HG02759 (cell line): ENCODE data around the gene TAOK3.

Experiments
- ATAC-seq: cut with Tn5 transposase; IDR thresholded peaks from one replicate; pipeline ENCODE4 v1.9.1; 2021; ENCODE audit warnings: mild to moderate bottlenecking, moderate library complexity; ENCODE audit not compliant: unreplicated experiment

Gene TAOK3

DNA sequence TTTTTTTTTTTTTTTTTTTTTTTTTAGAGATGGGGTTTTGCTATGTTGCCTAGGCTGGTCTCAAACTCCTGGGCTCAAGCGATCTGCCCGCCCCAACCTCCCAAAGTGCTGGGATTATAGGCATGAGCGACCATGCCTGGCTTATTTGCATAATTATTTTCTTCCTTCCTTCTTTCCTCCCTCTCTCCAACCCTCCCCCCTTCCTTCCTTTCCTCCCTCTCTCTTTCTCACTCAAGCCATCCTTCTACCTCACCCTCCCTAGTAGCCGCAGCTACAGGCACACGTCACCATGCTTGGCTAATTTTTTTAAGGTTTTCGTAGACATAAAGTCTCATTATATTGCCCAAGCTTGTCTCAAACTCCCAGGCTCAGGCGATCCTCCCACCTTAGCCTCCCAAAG lies 152.9 kb downstream of the TAOK3 start:
- ATAC-seq: no peak

DNA sequence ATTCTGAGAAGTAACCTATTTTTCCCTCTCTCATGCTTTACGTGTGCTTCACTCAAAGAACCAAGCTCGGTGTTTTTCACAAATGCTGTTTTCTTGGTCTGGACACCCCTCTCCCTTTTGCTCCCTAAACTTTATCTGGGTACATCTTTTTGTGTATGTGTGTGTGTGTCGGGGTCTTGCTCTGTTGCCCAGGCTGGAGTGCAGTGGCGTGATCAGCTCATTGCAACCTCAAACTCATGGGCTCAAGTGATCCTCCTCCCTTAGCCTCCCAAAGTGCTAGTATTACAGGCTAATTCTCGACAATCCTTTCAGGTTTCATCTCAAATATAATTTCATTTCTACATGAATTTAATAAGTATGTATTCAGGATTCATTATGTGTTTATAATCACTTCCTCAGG lies 153.6 kb downstream of the TAOK3 start:
- ATAC-seq: no peak

DNA sequence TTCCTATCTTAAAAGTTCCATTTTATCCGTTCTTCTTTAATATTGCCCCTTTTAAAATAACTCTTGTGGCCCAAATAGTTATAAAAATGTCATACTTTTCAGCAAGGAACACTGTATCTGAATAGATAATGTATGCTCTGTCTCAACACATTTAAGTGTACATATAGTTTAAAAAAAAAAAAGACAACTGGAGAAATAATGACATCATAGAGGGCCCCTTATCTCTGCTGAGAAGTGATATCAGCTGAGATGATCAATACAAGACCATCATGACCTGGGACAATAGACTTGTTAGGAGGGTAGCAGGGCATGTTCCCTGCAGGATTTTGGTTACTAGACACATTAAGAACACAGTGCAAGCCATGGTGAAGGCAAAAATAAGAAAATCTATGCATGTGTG lies 159.3 kb downstream of the TAOK3 start:
- ATAC-seq: no peak

DNA sequence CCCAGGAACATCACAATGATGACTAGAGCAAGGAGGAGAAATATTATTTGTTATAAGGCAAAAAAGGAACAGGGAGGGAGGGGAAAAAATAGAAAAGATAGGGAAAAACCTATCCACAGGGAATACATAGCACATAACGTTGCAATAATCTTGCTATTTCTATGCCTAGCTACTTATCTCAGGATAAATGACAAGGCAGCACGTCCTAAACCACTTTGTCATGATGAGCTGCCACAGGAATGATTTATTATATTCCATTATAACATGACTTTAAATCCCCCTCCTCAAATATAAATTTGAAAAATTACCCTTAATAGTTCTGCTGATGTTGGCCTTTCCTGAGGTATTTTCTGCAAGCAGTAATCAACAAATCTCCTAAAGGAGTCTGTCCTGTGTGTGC lies 160.1 kb downstream of the TAOK3 start:
- no peak for ATAC-seq

DNA sequence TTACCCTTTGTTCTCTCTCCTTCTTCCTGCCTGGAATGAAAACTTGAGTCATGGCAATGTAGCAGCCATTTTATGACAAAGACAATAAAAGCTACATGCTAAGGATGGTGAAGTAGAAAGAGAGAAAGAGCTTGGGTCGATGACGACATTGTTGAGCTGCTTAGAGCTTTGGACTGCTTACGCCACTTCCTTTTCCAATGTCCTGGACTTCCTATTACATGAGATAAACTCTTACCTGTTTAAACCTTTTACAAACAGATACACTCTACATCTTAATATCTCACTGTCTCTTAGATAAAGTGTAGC lies 166.6 kb downstream of the TAOK3 start:
- ATAC-seq: peak; percentile 23

DNA sequence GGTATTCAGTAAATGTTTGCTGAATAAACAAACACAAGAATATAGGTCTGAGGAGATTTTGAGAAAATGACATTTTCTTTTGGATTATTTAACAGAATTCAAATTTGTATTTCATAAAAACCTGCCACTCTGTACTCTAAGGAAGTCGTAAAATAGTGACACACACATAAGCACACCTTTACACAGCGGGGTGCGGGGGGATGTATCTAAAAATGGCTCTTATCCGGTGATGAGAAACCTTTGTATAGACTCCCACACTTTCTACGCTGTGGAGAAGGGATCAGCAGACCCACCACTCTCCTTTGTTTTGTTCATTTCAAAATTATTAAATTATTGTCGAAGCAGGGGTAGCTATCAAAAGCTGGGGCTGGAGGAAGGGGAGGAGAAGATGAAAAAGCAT lies 178.7 kb downstream of the TAOK3 start:
- no peak for ATAC-seq

DNA sequence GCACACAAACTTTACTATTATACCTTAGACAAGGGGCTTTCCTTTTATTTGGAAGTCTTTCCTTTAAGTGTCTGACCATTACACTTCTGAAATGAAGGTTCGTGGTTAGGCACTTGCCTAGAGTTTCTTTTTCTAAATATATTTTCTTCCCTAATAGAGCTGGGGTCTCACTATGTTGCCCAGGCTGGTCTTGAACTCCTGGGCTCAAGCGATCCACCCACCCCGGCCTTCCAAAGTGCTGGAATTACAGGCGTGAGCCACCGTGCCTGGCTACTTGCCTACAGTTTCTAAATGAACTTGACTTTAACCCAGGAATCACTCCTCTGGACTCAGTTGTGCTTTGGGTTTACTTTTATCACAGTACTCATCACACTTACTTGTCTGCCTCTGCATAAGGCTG lies 179.2 kb downstream of the TAOK3 start:
- no peak for ATAC-seq

DNA sequence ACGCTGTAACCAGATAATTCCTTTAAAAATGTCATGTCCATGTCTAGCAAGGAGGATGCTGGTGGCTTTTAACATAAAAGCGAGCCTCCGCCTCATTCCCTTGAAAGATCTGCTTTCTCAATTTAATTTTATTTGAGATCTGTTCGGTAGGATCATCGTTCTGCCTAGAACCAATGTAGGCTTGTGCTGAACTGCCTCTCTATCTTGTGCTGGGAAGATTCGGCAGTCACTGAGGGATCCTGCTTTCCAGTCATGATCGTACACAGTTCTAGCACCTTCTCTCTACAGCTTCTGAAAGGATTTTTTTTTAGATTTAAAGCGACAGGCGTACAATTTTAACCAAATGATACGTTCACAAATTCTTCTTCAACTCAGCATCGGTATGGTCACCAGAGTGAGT lies 182.4 kb downstream of the TAOK3 start:
- no peak for ATAC-seq

DNA sequence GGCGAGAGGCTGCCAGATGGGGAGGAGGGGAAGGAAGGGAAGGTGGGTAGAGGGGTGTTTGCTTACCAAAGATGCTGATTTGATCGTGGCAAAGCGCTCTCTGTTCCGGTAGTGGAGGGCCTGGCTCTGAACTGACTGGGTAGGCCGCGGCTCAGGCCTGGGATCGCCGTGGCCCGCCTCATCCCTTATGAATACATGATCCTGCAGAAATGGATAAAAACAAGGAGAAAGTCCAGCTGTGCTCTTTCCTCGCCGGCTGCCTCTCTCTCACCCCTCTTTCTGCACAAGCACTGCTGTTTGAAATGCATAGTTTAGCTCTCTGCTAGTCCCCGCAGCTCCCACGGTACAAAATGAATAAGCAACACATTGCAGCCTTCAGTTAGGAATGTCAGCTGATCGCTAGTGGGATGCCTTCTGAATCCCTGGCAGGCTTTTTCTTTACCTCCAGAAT lies 182.9 kb downstream of the TAOK3 start:
- no peak for ATAC-seq

DNA sequence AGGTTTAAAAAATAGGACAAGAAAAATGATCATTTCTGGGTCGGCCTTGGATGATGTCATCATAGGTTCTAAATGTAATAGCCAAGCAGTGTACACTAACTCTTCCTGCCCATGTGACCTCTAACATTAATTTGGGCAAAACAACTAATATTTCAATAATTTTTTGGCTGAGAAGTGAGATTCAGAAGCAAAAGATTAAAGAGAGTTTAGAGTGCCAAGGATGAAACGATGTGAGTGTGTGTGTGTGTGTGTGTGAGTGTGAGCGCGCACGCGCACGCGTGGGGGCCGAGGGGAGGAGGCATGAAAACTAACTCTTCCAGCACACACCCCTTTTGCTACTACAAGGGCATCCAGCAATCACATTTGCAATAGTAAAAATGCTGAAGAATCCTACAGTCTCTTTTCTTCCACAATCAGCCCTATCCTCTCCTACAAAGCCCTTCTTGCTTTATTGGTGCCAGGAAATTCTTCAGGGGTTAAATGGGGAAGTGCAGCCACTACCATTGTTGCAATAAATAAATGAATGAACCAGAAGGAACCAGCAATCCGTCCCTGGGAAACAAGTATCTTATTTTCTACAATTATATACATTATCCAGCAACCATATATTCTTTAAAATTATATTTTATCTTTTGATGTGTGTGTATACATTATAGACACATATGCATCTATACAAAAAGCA lies 183.9 kb downstream of the TAOK3 start:
- no peak for ATAC-seq

DNA sequence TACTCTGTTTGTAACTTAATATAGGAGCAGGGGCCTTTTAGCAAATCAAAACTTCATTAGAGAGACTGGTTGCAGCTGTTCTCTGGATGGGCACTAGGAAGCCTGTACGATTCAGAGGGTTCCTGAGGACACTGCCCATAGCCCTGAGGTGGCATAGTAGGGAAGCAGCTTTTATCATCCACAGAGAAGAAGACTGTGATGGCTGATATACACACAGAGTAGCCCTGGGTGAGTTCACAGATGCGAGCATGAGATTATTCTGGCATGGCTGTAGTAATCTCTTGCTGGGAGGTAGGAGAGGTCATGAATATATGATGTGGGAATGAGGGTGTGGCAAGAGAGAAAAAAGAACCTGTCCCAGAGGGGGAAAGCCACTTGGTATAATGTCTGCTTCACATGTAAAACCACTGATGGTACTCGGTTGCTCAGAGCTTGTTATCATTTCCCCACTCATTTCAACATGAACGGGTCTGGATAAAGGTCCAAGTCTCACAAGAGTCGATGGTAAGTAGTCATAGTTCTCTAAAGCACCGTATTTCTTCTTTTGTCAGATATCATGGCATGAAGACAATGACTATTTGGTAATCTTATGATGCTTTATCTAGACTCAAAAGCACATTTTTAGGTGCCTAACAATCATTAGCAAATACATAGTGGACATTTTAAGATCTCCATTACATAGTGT lies 184.8 kb downstream of the TAOK3 start:
- no peak for ATAC-seq

DNA sequence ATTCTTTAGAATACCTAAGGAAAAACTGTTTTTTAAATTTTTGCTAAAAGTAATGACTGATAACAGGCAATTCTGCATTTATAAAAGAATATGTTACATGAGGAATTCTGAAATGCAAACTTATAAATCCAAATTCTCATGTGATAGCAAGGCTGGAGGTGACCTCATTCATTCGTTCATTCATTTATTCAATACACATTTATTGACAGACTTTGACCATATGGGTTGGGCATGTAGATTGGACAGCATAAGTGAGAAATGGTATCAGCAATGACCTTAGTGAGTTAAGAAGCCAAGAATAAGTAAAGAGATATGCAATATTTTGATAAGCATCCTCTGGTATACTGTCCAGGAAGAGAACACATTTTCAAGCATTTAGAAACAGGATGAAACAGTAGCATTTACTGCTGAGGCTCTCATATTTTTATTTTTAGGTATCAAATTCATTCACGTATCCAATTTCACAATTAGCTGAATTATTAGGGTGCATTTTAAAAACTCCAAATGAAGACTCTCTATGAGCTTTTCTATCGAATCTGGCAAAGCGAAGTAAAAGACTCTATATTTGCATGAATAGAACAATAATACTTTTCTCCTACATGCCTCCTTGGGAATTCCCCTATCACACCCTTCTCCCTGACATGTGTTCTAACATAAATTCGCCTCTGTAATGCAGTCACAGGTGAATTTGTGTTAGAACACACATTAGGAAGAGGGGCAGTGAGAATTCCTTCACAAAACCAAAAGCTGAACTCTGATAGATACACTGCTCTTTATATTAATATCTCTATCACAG lies 186.9 kb downstream of the TAOK3 start:
- no peak for ATAC-seq

DNA sequence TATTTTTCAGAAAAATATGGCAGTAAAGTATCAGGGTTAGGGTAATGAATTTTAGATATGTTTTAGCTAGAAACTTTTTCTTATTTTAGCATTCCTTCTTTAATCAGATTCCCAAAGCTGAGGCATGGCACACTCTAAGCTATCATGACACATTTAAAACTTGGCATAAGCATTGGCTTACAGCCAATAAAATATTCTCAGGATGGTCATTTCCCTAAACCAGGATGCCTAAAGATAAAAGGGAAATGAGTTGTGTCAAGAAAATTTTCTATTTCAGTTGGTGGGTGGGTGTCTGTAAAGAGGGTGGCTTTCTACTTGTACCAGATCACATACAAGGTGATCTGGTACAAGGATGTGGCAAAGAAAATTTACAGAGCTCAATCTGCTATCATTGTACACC lies 189.0 kb downstream of the TAOK3 start:
- no peak for ATAC-seq

DNA sequence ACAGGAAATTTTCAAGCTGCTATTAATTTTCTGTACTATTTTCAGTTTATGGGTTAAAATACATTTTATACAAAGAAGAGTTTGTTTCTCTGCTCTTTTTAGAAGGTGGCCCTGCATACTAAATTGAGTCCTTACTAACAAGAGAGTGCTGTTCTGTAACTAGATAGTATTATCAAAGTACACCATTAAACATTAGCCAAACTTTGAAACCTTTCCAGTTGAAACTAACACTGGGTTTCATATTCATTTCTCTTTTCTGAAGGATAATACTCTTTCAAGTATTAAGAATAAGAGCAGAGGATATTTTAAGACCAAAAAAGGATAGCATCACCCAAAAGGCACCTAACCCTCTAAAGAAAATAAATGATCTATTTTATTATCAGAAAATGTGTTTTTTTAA lies 189.6 kb downstream of the TAOK3 start:
- no peak for ATAC-seq

DNA sequence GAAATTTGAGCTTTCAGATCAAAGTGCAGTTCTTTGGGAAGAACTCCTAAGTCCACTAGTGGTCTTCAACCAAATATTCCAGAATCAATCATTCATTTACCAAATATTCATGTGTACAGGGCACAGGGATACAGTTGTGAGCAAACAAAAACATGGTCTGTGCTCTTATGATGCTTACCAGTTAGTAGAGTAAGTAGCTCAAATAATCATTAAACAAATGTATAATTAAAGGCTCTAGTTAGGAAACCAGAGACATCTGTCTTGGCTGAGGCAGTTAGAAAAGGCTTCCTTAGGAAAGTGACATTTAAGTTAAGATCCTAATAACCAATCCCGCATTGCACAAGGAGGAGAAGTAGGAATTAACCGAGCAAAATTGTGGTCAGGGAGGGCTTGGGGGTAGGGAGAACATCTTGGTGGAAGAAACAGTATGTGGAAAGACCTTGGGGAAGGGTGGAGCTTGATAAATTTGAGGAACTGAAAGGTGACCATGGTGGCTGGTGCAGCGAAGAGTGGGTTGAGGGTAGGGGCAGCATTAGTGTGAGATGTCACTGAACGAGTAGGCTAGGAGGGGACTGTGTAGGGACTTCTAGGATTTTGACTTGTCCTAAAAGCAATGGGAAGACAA lies 196.8 kb downstream of the TAOK3 start:
- peak; percentile 93 for ATAC-seq

DNA sequence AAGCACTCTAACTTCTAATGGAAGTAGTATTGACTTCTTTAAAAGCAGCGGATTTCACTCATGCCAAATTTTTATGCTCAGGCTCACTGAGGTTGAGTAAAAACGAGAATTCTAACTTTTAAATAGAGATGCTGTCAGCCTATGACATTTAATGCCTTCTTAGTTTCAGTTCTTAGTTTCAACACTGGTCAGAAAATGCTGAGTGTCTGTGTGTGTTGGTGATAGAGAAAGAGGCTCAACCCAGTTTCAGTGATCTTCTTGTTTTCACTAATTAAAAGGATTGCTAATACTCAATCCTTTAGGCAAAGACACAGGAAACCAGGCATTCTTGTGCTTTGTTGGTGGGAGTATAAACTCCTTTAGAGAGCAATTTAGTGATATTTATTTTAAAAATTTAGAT lies 205.8 kb downstream of the TAOK3 start:
- ATAC-seq: peak; percentile 97

DNA sequence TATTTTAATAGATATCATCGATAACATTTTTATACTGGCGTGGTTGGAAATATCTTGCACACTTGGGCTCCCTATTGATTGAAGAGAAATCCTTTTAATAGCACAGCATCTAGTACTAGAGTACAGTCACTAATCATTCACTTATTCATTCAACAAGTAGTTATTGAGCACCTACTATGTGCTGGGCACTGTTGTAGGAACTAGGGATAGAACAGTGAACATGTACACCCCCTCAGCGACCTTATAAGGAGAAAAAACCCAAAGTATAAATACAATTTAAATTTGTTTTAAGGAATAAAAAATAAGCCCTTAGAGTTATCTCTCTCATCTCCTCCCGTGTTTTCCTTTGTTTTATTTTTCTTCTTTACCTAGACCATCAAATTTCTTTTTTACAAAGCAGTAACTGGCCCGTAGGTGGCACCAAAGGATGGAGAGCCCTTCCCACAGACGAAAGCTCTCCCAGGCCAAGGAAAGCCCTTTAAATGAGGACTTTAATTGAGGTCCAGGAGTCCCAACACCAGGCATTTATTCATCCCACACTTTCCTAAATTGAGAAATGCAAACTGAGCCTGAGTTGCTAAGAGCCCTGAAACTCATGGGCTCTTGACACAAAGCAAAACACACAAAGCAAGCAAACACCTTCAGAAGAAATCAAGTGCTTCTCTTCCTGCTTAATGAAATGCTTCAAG lies 207.8 kb downstream of the TAOK3 start:
- no peak for ATAC-seq

DNA sequence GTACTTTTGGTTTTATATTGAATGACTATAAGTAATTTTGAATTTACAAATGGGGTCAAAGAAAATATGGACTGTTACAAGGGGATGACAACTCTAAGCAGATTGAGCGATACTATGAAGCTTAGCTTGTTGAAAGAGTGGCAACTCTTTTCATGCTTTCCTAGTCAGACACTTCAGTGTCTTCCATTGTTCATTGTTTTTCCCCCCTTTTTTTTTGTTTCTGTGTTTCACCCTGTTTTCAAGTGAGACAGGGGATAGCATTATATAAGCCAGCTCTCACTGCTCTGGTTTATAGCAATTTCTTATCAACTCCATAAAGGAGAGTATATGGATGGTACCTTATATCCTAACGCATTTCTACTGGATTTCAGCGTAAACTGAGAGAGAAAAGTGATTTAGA lies 212.2 kb downstream of the TAOK3 start:
- ATAC-seq: no peak

DNA sequence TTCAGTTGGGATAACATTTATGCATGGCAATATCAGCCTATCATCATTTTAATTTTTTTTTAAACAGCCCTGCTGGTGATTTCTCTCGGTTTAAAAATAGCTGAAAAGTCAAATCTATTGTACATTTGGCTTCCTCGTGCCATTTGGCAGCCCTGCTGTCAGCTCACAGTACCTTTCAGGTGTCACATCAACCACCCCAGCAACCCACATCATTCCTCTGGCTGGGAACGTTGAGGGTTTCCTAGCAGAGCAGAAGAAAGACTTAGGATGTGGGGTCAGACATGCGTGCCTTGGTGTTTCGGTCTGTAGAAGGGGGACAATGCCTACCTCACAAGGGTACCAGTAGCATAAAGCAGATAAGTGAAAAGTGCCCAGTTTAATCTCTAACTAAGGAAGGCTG lies 221.0 kb downstream of the TAOK3 start:
- ATAC-seq: no peak

DNA sequence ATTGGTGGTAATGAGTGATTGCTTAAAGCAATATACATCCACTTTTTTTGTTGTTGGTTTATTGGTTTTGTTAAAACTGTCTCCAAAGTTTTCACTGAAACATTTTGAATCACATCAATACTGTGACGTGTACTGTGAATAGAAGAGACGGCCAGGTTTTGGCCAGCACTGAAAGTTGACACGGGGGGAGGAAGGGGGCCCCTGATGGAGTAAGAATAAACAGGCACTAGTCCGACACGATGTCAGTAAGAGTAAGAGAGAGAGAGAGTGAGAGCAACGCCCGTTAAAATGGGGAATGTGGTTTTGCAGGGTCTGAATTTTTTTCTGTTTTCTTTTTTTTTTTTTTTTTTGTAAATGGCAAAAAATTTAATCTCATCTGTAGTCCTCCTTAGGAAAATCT lies 222.1 kb downstream of the TAOK3 start:
- no peak for ATAC-seq

DNA sequence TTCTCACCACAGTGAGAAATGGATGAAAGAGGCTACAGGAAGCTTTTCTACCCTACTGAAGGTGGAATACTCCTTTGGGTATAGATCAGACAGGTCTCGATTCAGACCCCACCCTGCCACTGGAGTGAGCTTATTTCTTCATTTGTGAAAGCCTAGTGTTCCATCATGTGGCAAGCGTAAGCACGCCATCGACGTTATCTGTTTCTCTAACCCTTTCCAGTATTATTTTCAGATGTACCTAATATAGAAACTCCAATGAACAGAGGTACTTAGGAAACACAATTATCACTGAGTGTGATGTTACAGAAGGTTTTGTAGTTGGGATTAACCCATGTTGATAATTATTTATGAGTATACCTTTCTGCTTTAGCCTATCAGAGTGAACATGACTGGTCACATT lies 224.4 kb downstream of the TAOK3 start:
- ATAC-seq: no peak
